ENCODE data around the gene CCDC27.

Gene CCDC27

GRCh38 chr1:3752400-3752945 is at the start of gene CCDC27:
Gene CCDC27 (plus strand): TSS chr1:3752450. CDS start chr1:3752482, 32 bp downstream.
- DNase-seq (ENCODE audit: low read depth), result no peak

DNA sequence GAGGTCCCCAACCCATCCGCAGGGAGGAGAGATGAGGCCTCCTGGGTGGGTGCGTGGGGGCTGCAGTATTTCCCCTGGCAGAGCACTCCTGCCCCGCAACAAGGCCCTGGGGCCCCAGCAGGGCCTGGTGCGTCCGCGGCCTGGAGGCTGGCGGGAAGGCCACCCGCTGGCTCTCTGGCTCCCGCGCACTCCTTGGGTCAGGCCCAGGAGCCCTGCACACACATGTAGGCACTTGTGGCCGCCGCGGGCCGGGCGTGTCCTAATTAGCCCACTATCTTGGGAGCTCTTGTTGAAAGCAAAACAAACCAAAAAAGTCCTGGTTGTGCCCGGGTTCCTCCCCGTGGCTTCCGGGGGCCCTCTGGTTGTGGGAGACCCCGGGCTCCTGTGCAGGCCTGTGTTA is 49.7 kb upstream of the CCDC27 start:
- no peak for DNase-seq (ENCODE audit: low read depth)

GRCh38 chr1:3702990-3703728 is 49.1 kb upstream of the CCDC27 start:
- no peak for DNase-seq (ENCODE audit: low read depth)

- DNase-seq (ENCODE audit: low read depth), result no peak
Measured at GRCh38 chr1:3703786-3704371, 48.4 kb upstream of the CCDC27 start.

GRCh38 chr1:3705341-3705950 is 46.8 kb upstream of the CCDC27 start:
- no peak for DNase-seq (ENCODE audit: low read depth)

DNA sequence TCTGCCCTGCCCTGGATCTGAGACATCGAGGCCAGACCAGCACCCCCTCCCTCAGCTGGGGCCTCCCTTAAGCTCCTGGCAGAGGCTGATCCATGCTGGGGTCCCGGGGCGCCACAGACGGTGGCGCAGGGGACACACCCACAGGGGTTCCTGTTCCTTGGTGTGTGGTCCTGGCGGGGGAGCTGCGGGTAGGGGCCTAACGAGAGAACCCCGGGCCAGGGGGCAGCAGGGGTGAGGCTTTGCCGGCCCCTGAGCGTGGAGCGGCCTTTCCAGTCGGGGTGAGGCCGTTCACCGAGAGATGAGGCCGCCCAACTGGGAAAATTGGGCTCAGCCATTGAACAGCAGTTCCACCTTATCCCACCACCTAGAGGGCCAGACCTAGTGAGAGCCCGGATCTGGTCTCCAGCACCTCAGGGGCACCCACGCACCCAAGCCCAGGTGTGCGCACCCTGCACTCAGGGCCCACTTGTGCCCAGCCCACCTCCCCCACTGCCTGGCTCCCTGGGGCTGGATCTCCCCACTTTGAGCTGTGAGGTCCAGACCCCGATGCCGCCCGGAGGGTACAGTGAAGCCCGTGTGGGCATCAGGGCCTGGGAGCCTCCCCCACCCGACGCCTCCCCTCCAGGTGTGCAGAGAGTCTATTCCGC is 45.5 kb upstream of the CCDC27 start:
- DNase-seq (ENCODE audit: low read depth), result no peak

DNA sequence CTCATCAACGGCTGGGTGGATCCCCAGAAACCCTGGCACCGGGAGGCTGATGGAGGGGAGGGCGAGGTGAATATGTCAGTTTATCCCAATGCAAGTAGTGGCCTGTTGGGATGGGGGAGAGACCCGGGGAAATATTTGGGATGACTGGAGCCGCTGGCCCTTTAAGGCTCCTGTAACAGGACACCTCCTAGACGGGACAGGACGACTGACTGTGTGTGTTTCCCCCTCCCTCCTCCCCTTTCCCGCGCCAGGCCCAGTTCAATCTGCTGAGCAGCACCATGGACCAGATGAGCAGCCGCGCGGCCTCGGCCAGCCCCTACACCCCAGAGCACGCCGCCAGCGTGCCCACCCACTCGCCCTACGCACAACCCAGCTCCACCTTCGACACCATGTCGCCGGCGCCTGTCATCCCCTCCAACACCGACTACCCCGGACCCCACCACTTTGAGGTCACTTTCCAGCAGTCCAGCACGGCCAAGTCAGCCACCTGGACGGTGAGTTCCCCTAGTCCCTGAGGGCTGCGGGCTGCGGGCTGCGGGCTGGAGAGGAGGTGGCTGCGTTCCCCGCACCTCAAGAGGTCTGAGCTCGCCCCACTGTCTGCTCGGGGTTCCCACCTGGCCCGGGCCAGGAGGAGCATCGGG is 44.8 kb upstream of the CCDC27 start:
- DNase-seq (ENCODE audit: low read depth), result no peak

- no peak for DNase-seq (ENCODE audit: low read depth)
Measured at GRCh38 chr1:3707939-3708328, 44.3 kb upstream of the CCDC27 start.

GRCh38 chr1:3708791-3709190 is 43.5 kb upstream of the CCDC27 start:
- DNase-seq (ENCODE audit: low read depth), result no peak

- no peak for DNase-seq (ENCODE audit: low read depth)
Measured at GRCh38 chr1:3710251-3710650, 42.0 kb upstream of the CCDC27 start.

GRCh38 chr1:3711381-3711779 is 40.9 kb upstream of the CCDC27 start:
- no peak for DNase-seq (ENCODE audit: low read depth)

GRCh38 chr1:3711780-3712451 is 40.3 kb upstream of the CCDC27 start:
- no peak for DNase-seq (ENCODE audit: low read depth)

DNA sequence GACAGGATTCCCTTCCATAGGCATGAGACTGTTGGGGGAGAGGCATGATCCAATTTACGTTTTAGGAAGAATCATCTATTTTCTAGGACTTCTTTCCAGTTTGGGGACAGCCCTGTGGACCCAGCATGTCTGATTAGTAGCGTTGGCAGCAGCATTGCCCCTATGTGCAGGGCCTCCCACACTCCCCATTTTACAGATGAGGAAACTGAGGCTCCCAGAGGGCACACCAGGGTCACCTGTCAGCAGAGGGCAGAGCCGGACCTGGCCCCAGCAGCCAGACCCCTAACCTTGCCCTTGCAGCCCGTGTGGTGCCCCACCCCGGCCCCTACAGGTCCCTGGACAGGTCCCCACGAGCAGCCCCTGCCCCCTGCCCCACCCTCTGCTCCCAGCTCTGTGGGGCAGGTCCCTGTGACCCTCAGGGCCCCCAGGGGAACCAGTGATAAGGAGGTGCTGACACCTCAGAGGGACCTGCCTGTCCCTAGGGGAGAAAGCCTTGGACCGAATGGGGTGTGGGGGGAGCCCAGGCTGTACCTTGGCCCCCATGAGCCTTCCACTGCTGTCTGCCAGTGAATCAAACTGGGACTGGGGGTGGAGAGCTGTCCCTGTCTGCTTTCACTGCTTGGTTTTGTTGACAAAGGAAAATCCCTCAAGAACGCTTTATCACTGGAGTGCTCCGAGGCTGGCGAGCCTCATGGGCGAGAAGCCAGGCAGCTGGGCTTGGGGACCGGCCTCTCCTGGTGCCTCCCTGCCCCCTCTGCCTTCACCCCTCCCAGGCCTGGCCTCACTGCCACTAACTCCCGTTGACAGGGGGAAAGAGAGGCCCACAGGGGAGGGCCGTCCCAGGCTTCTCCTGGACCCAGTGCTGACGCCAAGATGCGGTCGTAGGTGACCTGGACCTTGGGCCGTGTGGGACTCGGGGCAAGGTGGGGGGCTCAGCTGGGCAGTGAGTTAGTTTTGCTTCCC is 39.4 kb upstream of the CCDC27 start:
- no peak for DNase-seq (ENCODE audit: low read depth)

DNA sequence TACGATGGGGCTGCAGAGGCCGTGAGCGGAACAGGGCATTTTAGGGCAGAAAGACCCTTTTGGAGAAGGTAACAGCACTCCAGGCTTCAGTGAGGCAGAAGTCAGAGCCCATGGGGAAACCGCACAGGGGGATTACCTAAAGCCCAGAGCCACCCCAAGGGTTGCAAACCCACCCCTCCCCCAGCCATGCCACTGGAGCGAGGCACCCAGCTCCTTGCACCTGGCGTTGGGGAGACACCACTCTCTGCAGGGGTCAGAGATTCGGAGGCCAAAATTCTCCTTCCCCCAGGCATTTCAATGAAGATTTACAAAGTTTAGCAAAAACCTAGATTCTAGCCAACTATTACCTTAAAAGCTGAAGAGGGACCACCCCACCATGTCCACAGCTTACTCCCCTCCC is 38.4 kb upstream of the CCDC27 start:
- no peak for DNase-seq (ENCODE audit: low read depth)

DNA sequence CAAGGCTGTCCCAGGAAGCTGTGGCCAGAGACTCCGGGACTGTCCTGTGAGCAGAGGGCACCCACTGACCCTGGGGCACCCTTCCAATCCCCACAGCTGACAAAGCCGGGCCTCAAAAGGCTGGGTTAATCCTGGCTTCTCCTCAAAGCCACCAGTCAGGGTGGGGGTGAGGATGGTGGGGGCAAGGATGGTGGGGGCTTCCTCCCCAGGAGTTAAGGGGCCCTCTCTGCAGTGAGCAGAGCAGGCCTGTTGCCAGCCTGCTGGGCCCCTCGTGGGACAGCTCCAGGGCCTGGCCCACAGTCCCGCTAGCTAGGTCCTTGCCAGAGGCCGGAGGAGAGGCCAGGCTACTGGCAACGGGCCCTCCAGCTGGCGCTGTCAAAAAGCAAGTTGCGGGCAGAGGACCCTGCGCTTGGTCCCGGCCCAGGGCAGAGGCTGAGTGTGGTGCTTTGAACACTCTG is 37.9 kb upstream of the CCDC27 start:
- no peak for DNase-seq (ENCODE audit: low read depth)

GRCh38 chr1:3714814-3715213 is 37.4 kb upstream of the CCDC27 start:
- no peak for DNase-seq (ENCODE audit: low read depth)

DNA sequence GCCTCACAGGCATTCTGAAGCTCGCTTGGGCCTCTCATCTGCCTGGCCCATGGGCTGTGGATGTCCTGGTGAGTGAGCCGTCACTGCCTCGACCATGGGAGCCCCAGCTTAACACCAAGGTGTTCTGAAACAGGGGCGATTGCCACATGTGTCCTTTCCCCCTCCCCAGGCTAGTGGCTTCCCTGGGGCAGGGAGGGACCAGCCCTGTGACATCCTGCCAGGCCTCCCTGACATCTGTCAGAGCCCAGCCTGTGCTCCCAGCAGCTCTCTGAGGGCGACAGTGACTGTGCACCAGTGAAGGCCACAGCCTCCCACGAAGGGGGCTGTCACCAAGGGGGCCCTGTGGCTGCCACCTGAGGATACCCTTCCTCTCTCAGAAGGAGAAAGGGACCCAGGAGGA is 35.9 kb upstream of the CCDC27 start:
- no peak for DNase-seq (ENCODE audit: low read depth)

- no peak for DNase-seq (ENCODE audit: low read depth)
Measured at GRCh38 chr1:3717041-3717714, 35.1 kb upstream of the CCDC27 start.

DNA sequence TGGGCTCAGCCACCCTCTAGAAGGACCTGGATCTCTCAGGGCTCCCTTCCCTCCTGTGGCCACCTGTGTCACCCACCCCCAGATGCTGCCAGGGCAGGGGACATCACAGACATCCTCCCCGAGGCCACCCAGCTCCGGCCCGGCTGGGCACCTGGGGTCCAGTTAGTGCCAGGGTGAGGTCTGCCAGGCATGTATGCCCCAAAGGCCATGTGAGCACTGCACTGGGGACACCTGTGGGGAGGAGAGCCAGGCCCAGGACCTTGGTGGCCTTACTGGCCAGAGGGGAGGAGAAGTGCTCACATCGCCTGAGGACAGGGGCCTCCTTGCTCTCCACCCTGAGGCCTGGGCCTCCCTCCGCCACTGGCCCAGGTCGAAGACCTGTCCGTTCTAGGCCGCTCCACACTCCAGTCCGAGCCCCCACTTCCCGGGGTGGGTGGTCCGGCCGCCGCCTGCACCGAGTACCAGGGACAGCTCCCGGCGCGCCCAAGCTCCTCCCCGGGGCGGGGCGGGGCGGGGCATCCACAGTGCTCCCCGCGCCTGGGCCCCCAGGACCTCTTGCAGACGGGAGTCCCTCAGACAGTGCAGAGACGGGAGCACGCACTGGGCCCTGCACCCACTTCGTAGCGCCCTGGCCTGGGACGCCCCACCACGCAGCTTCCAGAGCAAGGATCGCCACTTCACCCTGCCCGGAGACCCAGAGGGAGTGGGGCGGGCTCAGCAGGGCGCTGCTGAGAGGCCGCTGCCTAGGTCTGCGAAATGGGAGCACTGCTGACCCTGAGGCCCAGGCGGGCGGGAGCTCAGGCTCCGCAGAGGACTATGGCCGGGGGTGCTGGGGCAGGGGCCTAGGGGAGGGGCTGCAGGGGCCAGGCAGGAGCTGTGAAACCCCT is 34.3 kb upstream of the CCDC27 start:
- DNase-seq (ENCODE audit: low read depth), result no peak
